H1 (cell line): ENCODE results near the gene SLC35B4. TPM values are rescaled to one million over a fixed set of nuclear protein-coding genes. Genes with fewer than 3 reads are reported as not detected.

Experiments
- CTCF ChIA-PET: fragments of 300-600 bp; sonication (Branson Sonifier 250); formaldehyde crosslinking; loops from one replicate; lab custom pipeline; 2021; ENCODE audit not compliant: partially characterized antibody; lab: Charles Lee
- POLR2A ChIA-PET: fragments of 300-600 bp; sonication (Branson Sonifier 250); formaldehyde crosslinking; loops from one replicate; lab custom pipeline; 2021; ENCODE audit warnings: inconsistent platforms; ENCODE audit not compliant: partially characterized antibody; lab: Charles Lee
- DNase-seq, 2 experiments: peaks; one replicate each; pipeline versions ENCODE4 v3.0.0 to v3.0.0-alpha.2; 2010 to 2022; ENCODE audit warnings: low spot score in 2 of 2, low read depth in 1 of 2, mixed read lengths in 1 of 2
- FAIRE-seq: peaks from 2 replicates; lab custom pipeline; 2011; peaks lifted over from hg19 to GRCh38; lab: Jason Lieb, UNC
- H2AFZ ChIP-seq: 2 replicates; pipeline ENCODE4 v1.8.1; 2012; ENCODE audit warnings: low read length, inconsistent platforms
- H2AK5ac ChIP-seq: 2 replicates; pipeline ENCODE4 v1.6.1; 2013; ENCODE audit warnings: low read depth, low read length
- H2BK120ac ChIP-seq: replicated peaks from 2 replicates; pipeline ENCODE3; 2013; ENCODE audit warnings: low read depth, low read length, inconsistent platforms
- H2BK12ac ChIP-seq: 2 replicates; pipeline ENCODE4 v1.6.1; 2013; ENCODE audit warnings: low read depth, low read length
- H2BK15ac ChIP-seq: 2 replicates; pipeline ENCODE4 v1.6.1; 2013; ENCODE audit warnings: low read length
- H2BK20ac ChIP-seq: 2 replicates; pipeline ENCODE4 v1.6.1; 2013; ENCODE audit warnings: low read length
- H2BK5ac ChIP-seq: 2 replicates; pipeline ENCODE4 v1.6.1; 2013; ENCODE audit warnings: low read depth, low read length
- H3K14ac ChIP-seq: 2 replicates; pipeline ENCODE4 v1.6.1; 2013; ENCODE audit warnings: inconsistent platforms; ENCODE audit not compliant: insufficient read length
- H3K18ac ChIP-seq: 2 replicates; pipeline ENCODE4 v1.6.1; 2013; ENCODE audit warnings: low read length; ENCODE audit errors: extremely low read depth
- H3K23ac ChIP-seq: 2 replicates; pipeline ENCODE4 v1.6.1; 2013; ENCODE audit warnings: inconsistent platforms; ENCODE audit not compliant: insufficient read length
- H3K23me2 ChIP-seq: 2 replicates; pipeline ENCODE4 v1.6.1; 2013; ENCODE audit warnings: low read depth, low read length
- H3K27ac ChIP-seq: 2 replicates; pipeline ENCODE4 v1.6.1; 2011; ENCODE audit warnings: low read depth, low read length, inconsistent platforms
- H3K27me3 ChIP-seq, 4 experiments: replicated peaks in 1 of 4; 1 replicate in 1 of 4; 2 replicates in 3 of 4; pipeline versions ENCODE4 v1.6.1 to v1.8.1; 2011 to 2013; ENCODE audit warnings: low read length in 3 of 4, mild to moderate bottlenecking in 3 of 4, inconsistent platforms in 2 of 4, mixed read lengths in 2 of 4, moderate library complexity in 1 of 4; ENCODE audit not compliant: control insufficient read depth in 3 of 4, insufficient read depth in 3 of 4; ENCODE audit errors: extremely low read depth in 1 of 4
- H3K36me3 ChIP-seq, 4 experiments: 2 replicates each; pipeline versions ENCODE4 v1.6.1 to v1.8.1; 2011 to 2013; ENCODE audit warnings: mild to moderate bottlenecking in 4 of 4, low read length in 3 of 4, moderate library complexity in 2 of 4, control low read depth in 1 of 4, inconsistent platforms in 1 of 4; ENCODE audit not compliant: insufficient read depth in 4 of 4, control insufficient read depth in 2 of 4
- H3K4ac ChIP-seq: replicated peaks from 2 replicates; pipeline ENCODE3; 2013; ENCODE audit warnings: low read length, low read depth, mixed read lengths, inconsistent platforms; ENCODE audit not compliant: insufficient read length
- H3K4me1 ChIP-seq, 4 experiments: replicated peaks in 1 of 4; 1 replicate in 1 of 4; 2 replicates in 3 of 4; pipeline versions ENCODE4 v1.6.1 to v1.8.1; 2011 to 2013; ENCODE audit warnings: low read length in 3 of 4, inconsistent platforms in 2 of 4, mixed read lengths in 1 of 4; ENCODE audit not compliant: insufficient read depth in 4 of 4, control insufficient read depth in 3 of 4
- H3K4me2 ChIP-seq, 2 experiments: 2 replicates each; pipeline versions ENCODE4 v1.6.1 to v1.8.1; 2011 to 2013; ENCODE audit warnings: low read depth in 2 of 2, low read length in 2 of 2, control low read depth in 1 of 2, inconsistent platforms in 1 of 2, mild to moderate bottlenecking in 1 of 2; ENCODE audit not compliant: insufficient read depth in 1 of 2
- H3K4me3 ChIP-seq, 4 experiments: fragments of 200-600, 300-600 bp in 1 of 4; sonication (generic), shearing (Covaris generic), sonication (Bioruptor Twin) in 1 of 4; 2 replicates each; pipeline versions ENCODE4 v1.5.1 to v1.8.1; 2011 to 2016; ENCODE audit warnings: low read length in 4 of 4, low read depth in 3 of 4, control low read depth in 2 of 4, inconsistent platforms in 2 of 4, mild to moderate bottlenecking in 2 of 4, mixed read lengths in 1 of 4, moderate library complexity in 1 of 4; ENCODE audit not compliant: insufficient read depth in 2 of 4; ENCODE audit errors: extremely low read depth in 1 of 4
- H3K56ac ChIP-seq: replicated peaks from 2 replicates; pipeline ENCODE3; 2013; ENCODE audit warnings: low read depth, mild to moderate bottlenecking, mixed read lengths, low read length, inconsistent platforms; ENCODE audit not compliant: insufficient read length
- H3K79me1 ChIP-seq: 2 replicates; pipeline ENCODE4 v1.6.1; 2013; ENCODE audit warnings: low read depth, low read length, control low read depth
- H3K79me2 ChIP-seq, 2 experiments: 2 replicates each; pipeline versions ENCODE4 v1.6.1 to v1.8.1; 2012 to 2013; ENCODE audit warnings: low read length in 2 of 2, mild to moderate bottlenecking in 2 of 2, inconsistent platforms in 1 of 2; ENCODE audit not compliant: insufficient read depth in 2 of 2, control insufficient read depth in 1 of 2
- H3K9ac ChIP-seq, 4 experiments: replicated peaks in 1 of 4; 1 replicate in 1 of 4; 2 replicates in 3 of 4; pipeline versions ENCODE4 v1.6.1 to v1.8.1; 2011 to 2013; ENCODE audit warnings: low read depth in 3 of 4, low read length in 3 of 4, control low read depth in 2 of 4, mild to moderate bottlenecking in 2 of 4, moderate library complexity in 2 of 4, inconsistent platforms in 1 of 4; ENCODE audit errors: extremely low read depth in 1 of 4
- H3K9me3 ChIP-seq, 2 experiments: 2 replicates each; pipeline versions ENCODE4 v1.6.1 to v1.8.1; 2012 to 2013; ENCODE audit warnings: mild to moderate bottlenecking in 2 of 2, moderate library complexity in 2 of 2, control low read depth in 1 of 2, inconsistent platforms in 1 of 2, low read depth in 1 of 2, low read length in 1 of 2, mixed read lengths in 1 of 2; ENCODE audit not compliant: insufficient read depth in 2 of 2
- H4K20me1 ChIP-seq, 2 experiments: replicated peaks in 1 of 2; 2 replicates each; pipeline versions ENCODE3 to v1.8.1; 2011 to 2013; ENCODE audit warnings: inconsistent platforms in 2 of 2, low read length in 2 of 2, mild to moderate bottlenecking in 1 of 2; ENCODE audit not compliant: insufficient read depth in 2 of 2, control insufficient read depth in 1 of 2
- H4K5ac ChIP-seq: 2 replicates; pipeline ENCODE4 v1.6.1; 2013; ENCODE audit warnings: low read length, low read depth, mixed read lengths, inconsistent platforms; ENCODE audit not compliant: insufficient read length
- H4K8ac ChIP-seq: 2 replicates; pipeline ENCODE4 v1.8.0; 2013; ENCODE audit warnings: mild to moderate bottlenecking, moderate library complexity, low read length, inconsistent platforms; ENCODE audit not compliant: insufficient read depth; ENCODE audit errors: extremely low read depth
- H4K91ac ChIP-seq: replicated peaks from 2 replicates; pipeline ENCODE3; 2013; ENCODE audit warnings: low read length, mixed read lengths, inconsistent platforms; ENCODE audit not compliant: insufficient read length
- ATF2 ChIP-seq: IDR thresholded peaks from 2 replicates; pipeline ENCODE4 v1.6.1; 2012; ENCODE audit warnings: low read length, inconsistent platforms
- EGR1 ChIP-seq: IDR thresholded peaks from 2 replicates; pipeline ENCODE4 v1.6.1; 2011; ENCODE audit warnings: low read depth, low read length, borderline replicate concordance
- GTF2F1 ChIP-seq: IDR thresholded peaks from 2 replicates; pipeline ENCODE4 v1.6.1; 2012; ENCODE audit warnings: low read depth, low read length, improper control_type of control experiment, borderline replicate concordance
- JUN ChIP-seq: IDR thresholded peaks from 2 replicates; pipeline ENCODE4 v1.6.1; 2011; ENCODE audit warnings: low read depth, mild to moderate bottlenecking, improper control_type of control experiment, low read length
- JUND ChIP-seq: IDR thresholded peaks from 2 replicates; pipeline ENCODE4 v1.6.1; 2011; ENCODE audit warnings: mild to moderate bottlenecking, improper control_type of control experiment, low read length
- POU5F1 ChIP-seq: IDR thresholded peaks from 2 replicates; pipeline ENCODE4 v1.6.1; 2011; ENCODE audit warnings: low read depth, mild to moderate bottlenecking, low read length, moderate library complexity
- RXRA ChIP-seq: IDR thresholded peaks from 2 replicates; pipeline ENCODE4 v1.6.1; 2011; ENCODE audit warnings: low read depth, mild to moderate bottlenecking, low read length, moderate library complexity; ENCODE audit not compliant: insufficient read depth
- SAP30 ChIP-seq: fragments of 300-600 bp; sonication (generic); IDR thresholded peaks from 2 replicates; pipeline ENCODE4 v1.7.1; 2012; ENCODE audit warnings: low read length, moderate library complexity, mild to moderate bottlenecking, inconsistent platforms; ENCODE audit not compliant: insufficient read depth, insufficient replicate concordance
- SIN3A ChIP-seq, 2 experiments: IDR thresholded peaks in 1 of 2; conservative IDR thresholded peaks in 1 of 2; 2 replicates each; pipeline ENCODE4 v1.6.1; 2011 to 2012; ENCODE audit warnings: low read length in 2 of 2, improper control_type of control experiment in 1 of 2, low read depth in 1 of 2, mild to moderate bottlenecking in 1 of 2
- WGBS, 2 experiments: shearing (Covaris generic) in 1 of 2; methylation state at CpG; one replicate each; pipeline versions ENCODE4 v1.1.6 to v1.1.7; 2013 to 2015; ENCODE audit warnings: low lambda C conversion rate in 2 of 2, mixed read lengths in 2 of 2, inconsistent platforms in 1 of 2, low coverage in 1 of 2, missing lambda C conversion rate in 1 of 2; ENCODE audit not compliant: insufficient replicate concordance in 2 of 2, insufficient coverage in 1 of 2, insufficient read length in 1 of 2; ENCODE audit errors: extremely low coverage in 1 of 2, missing lambda C conversion rate in 1 of 2; 5-methylcytosine and 5-hydroxymethylcytosine counted together
- polyA plus RNA-seq, 7 experiments: library from polyadenylated mRNA; depleted of rRNA in 3 of 7; stranded (reverse) in 5 of 7; unstranded in 2 of 7; fragments of >200 nt in 5 of 7; fragments of 200-250 nt in 2 of 7; gene quantifications; 1 replicate in 5 of 7; 2 replicates in 1 of 7; 4 replicates in 1 of 7; pipeline versions ENCODE4 v1.2.1 to v1.2.3, GENCODE V29; 2011 to 2013; ENCODE audit warnings: missing spikeins in 2 of 7, mixed read lengths in 2 of 7
- total RNA-seq: library from RNA; stranded (reverse); fragmentation: NEBNext Ultra II Directional; extraction: Animal tissue kit (Norgen Biotek cat#: 25700); gene quantifications from 2 replicates; pipeline ENCODE4 v1.2.1, GENCODE V29; 2021

Gene SLC35B4
- total and polyA plus RNA-seq, 2 of the 8 experiments (the other 6 are each of a cell fraction or from before 2014, with no cell fraction given): 28.9 to 34.6 TPM

- no peak overlapping the region for H3K18ac ChIP-seq
- no peak for FAIRE-seq
- no peak overlapping the region for H3K56ac ChIP-seq
- no peak overlapping the region for H2BK12ac ChIP-seq
- H3K9me3 ChIP-seq: no peaks in the 10 kb centered on the region
- H2BK5ac ChIP-seq: no peak overlapping the region
- no peaks in the 10 kb centered on the region for H3K79me2 ChIP-seq
- H3K4me3 ChIP-seq: no peak overlapping the region
- no peaks in the 10 kb centered on the region for H3K36me3 ChIP-seq
- no peak overlapping the region for H4K8ac ChIP-seq
- no peak overlapping the region for H3K4ac ChIP-seq
- H3K27ac ChIP-seq: no peak overlapping the region
- no peak overlapping the region for H3K23ac ChIP-seq
- peaks cover 0 to 9% (median 2%) of the 10 kb centered on the region in 4 experiments; a peak in 2 of 7 replicates for H3K4me1 ChIP-seq
- POLR2A ChIA-PET: no interaction called here
- no peaks in the 10 kb centered on the region for H3K27me3 ChIP-seq
- TF ChIP-seq JUND (no peak), POU5F1 (no peak), RXRA (no peak), ATF2 (no peak), SAP30 (no peak), JUN (no peak), EGR1 (no peak), SIN3A (conservative IDR thresholded peaks at IDR 0.05 in 1 of 2, IDR thresholded peaks at IDR 0.05 in 1 of 2; ENCODE audit: low read depth in 1 of 2, low read length in 2 of 2) (no peak), GTF2F1 (no peak)
- TF ChIP-seq, all 59 proteins: peak for 0
- no peaks in the 10 kb centered on the region; the same call in 1 of the 2 replicates for H3K79me1 ChIP-seq
- H2BK120ac ChIP-seq: no peak overlapping the region
- no peak overlapping the region for H3K9ac ChIP-seq
- no peak overlapping the region for H2AFZ ChIP-seq
- CTCF ChIA-PET: interaction anchor here (0.6 to 1.2 kb wide), 2 partner anchors 77 to 535 kb away, joined by 4 read pairs; no protein-coding TSS in a partner anchor
- H3K14ac ChIP-seq: no peak overlapping the region
- no peaks in the 10 kb centered on the region for H3K23me2 ChIP-seq
- no peak overlapping the region for H2BK15ac ChIP-seq
- H2AK5ac ChIP-seq: no peak overlapping the region
- no peak overlapping the region for H4K91ac ChIP-seq
- H3K4me2 ChIP-seq: no peak overlapping the region
- no peak overlapping the region for H4K5ac ChIP-seq
- WGBS, 2 experiments: 83% methylated on average over 2 of the region's 2 CpGs; no CpG with 5 or more reads in 1 of the 2 experiments
- no peaks in the 10 kb centered on the region for H4K20me1 ChIP-seq
- no peak overlapping the region for H2BK20ac ChIP-seq
- DNase-seq: no peak
Measured at GRCh38 chr7:134280508-134280907, 36.2 kb downstream of the SLC35B4 start.
